ENCODE measurements around the gene NPHP4. TPM values are rescaled to one million over a fixed set of nuclear protein-coding genes. Genes with fewer than 3 reads are reported as not detected.

Gene NPHP4
- total RNA-seq, 1 experiment from 2014 or later, result 18.8 TPM

DNA sequence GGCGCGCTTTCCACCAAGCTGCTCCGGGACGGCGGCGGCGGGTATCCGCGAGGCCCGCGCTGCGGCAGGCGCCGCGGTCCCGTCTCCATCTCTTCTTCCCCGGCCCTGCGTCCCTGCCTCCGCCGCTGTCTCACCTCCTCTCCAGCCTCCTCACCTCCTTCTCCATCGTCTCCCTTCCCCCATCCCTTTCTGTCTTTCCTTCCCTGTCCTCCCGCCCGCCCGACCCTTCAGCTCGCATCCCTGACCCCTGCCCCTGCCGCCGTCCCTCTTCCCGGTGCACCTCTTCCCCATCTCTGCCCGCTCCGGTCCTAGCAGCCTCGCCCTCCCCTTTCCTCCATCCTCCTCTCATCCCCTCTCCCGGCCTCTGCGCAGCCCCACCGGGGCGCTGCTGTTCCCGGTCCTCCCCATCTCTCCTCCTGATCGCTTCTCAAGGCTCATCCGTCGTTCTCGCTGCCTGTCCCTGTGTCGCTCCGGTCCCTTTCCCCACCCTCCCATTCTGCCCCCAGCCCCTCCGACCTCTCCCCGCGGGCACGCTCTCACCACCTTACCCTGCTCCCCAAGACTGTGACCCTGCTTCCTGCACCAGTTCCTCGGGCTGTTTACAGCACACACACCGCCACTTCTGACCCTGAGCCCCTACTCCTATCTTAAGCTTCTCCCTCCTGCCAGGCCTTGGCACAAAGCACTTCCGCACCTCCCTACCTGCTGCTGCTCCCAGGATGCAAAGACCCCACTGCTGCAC, 760 bp upstream of the NPHP4 start:
- Histone ChIP-seq H3K4me3 (ENCODE audit: low read length) (peak overlapping the region; percentile 82), H4K20me1 (ENCODE audit: low read length) (no peaks in the 10 kb centered on the region), H3K4me2 (ENCODE audit: low read length) (peak overlapping the region; percentile 94), H3K27ac (ENCODE audit: low read length) (peak overlapping the region; percentile 8; the same call in 1 of the 2 replicates), H3K79me2 (ENCODE audit: low read length) (peaks cover 66% of the 10 kb centered on the region), H3K9me3 (ENCODE audit: low read length) (no peaks in the 10 kb centered on the region), H3K27me3 (ENCODE audit: low read length) (no peaks in the 10 kb centered on the region), H2AFZ (ENCODE audit: low read length) (peak overlapping the region; percentile 80), H3K9ac (ENCODE audit: low read length) (peak overlapping the region; percentile 66), H3K4me1 (ENCODE audit: insufficient read depth, low read length) (peaks cover 17% of the 10 kb centered on the region), H3F3A (ENCODE audit: low read length, unreplicated experiment) (no peaks in the 10 kb centered on the region), H3K9me2 (replicated peaks; ENCODE audit: low read length) (no peaks in the 10 kb centered on the region), H3K36me3 (ENCODE audit: low read depth, low read length) (no peaks in the 10 kb centered on the region)
- CTCF ChIA-PET, result interaction anchor here (0.6 kb wide), 1 partner anchor 212 kb away, joined by 3 read pairs; no protein-coding TSS in a partner anchor
- POLR2A ChIA-PET (ENCODE audit: unreplicated experiment), result interaction anchor here (0.6 kb wide), 2 partner anchors 12 to 123 kb away, joined by 4 to 12 read pairs; no protein-coding TSS in a partner anchor
- TF ChIP-seq EZH2 (IDR thresholded peaks at IDR 0.05; ENCODE audit: low read length, unreplicated experiment), result no peak
- no peak for TF ChIP-seq EZH2phosphoT487 (IDR thresholded peaks at IDR 0.05; ENCODE audit: borderline replicate concordance, low read length)
- TF ChIP-seq CTCF (conservative IDR thresholded peaks at IDR 0.05; ENCODE audit: low read depth, low read length), result no peak
- intact Hi-C loops (cut with micrococcal nuclease), result no loop called here
- ATAC-seq (peak; percentile 18), DNase-seq (peak; percentile 24)
- BruUV-seq (replicated peaks), result no TSS peak

GRCh38 chr1:5991381-5992025, 722 bp downstream of the NPHP4 start:
- CTCF ChIA-PET, result no interaction called here
- Histone ChIP-seq H3K27ac (ENCODE audit: low read length) (peak overlapping the region; percentile 53), H3K9me3 (ENCODE audit: low read length) (no peaks in the 10 kb centered on the region), H3K9me2 (replicated peaks; ENCODE audit: low read length) (no peaks in the 10 kb centered on the region), H2AFZ (ENCODE audit: low read length) (peak overlapping the region; percentile 90), H3F3A (ENCODE audit: low read length, unreplicated experiment) (no peaks in the 10 kb centered on the region), H3K4me1 (ENCODE audit: insufficient read depth, low read length) (peaks cover 17% of the 10 kb centered on the region), H3K36me3 (ENCODE audit: low read depth, low read length) (no peaks in the 10 kb centered on the region), H4K20me1 (ENCODE audit: low read length) (no peaks in the 10 kb centered on the region), H3K4me3 (ENCODE audit: low read length) (peak overlapping the region; percentile 82), H3K79me2 (ENCODE audit: low read length) (peaks cover 70% of the 10 kb centered on the region), H3K9ac (ENCODE audit: low read length) (peak overlapping the region; percentile 88), H3K4me2 (ENCODE audit: low read length) (peak overlapping the region; percentile 98), H3K27me3 (ENCODE audit: low read length) (no peaks in the 10 kb centered on the region)
- BruUV-seq (replicated peaks), result no TSS peak
- intact Hi-C loops (cut with micrococcal nuclease), result no loop called here
- DNase-seq, result peak; percentile 30
- peak; percentile 31 for ATAC-seq
- TF ChIP-seq CTCF (conservative IDR thresholded peaks at IDR 0.05; ENCODE audit: low read depth, low read length), result no peak
- no peak for TF ChIP-seq EZH2phosphoT487 (IDR thresholded peaks at IDR 0.05; ENCODE audit: borderline replicate concordance, low read length)
- TF ChIP-seq EZH2 (IDR thresholded peaks at IDR 0.05; ENCODE audit: low read length, unreplicated experiment), result no peak
- POLR2A ChIA-PET (ENCODE audit: unreplicated experiment), result no interaction called here
